GM12878 (cell line): ENCODE results near the gene PRKG1. TPM values are rescaled to one million over a fixed set of nuclear protein-coding genes. Genes with fewer than 3 reads are reported as not detected.

Experiments
- ATAC-seq: fragments of 200-7000 bp; cut with Tn5 transposase; 3 replicates; pipeline ENCODE4 v1.9.1; 2020; ENCODE audit warnings: mild to moderate bottlenecking, moderate library complexity
- BruUV-seq: library from RNA; stranded (reverse); fragments of 400-500 nt; replicated peaks from 2 replicates; lab custom pipeline; 2021; lab: Mats Ljungman, UMichigan
- CTCF ChIA-PET: fragments of 300-600 bp; sonication (Branson Sonifier 250); formaldehyde crosslinking; extraction: SDS; loops from one replicate; lab custom pipeline; 2021; ENCODE audit warnings: inconsistent platforms; lab: Yijun Ruan, JAX
- POLR2A ChIA-PET: fragments of 350-600 bp; formaldehyde crosslinking; extraction: SDS; loops from one replicate; lab custom pipeline; 2021; ENCODE audit warnings: inconsistent platforms; lab: Charles Lee
- RAD21 ChIA-PET: fragments of 300-600 bp; sonication (Branson Sonifier 250); formaldehyde crosslinking; loops from one replicate; lab custom pipeline; 2023; ENCODE audit warnings: antibody characterized with exemption; ENCODE audit not compliant: unreplicated experiment; lab: Charles Lee
- SMC1A ChIA-PET: fragments of 300-600 bp; sonication (Branson Sonifier 250); formaldehyde crosslinking; loops from one replicate; lab custom pipeline; 2023; ENCODE audit not compliant: unreplicated experiment, uncharacterized antibody; lab: Charles Lee
- DNase-seq: peaks from one replicate; pipeline ENCODE4 v3.0.0-alpha.2; 2011; ENCODE audit warnings: low read depth, low spot score
- FAIRE-seq: peaks from 3 replicates; lab custom pipeline; 2011; peaks lifted over from hg19 to GRCh38; lab: Jason Lieb, UNC
- H2AFZ ChIP-seq: 2 replicates; pipeline ENCODE4 v1.6.0; 2011; ENCODE audit warnings: low read depth, low read length, control low read depth; ENCODE audit not compliant: control insufficient read depth
- H3K27ac ChIP-seq: 2 replicates; pipeline ENCODE4 v1.5.1; 2011; ENCODE audit warnings: control low read depth; ENCODE audit not compliant: control insufficient read depth, insufficient read depth
- H3K27me3 ChIP-seq, 2 experiments: replicated peaks in 1 of 2; 2 replicates each; pipeline versions ENCODE4 v1.6.0 to v1.6.1; 2011; ENCODE audit warnings: low read length in 1 of 2; ENCODE audit not compliant: control insufficient read depth in 2 of 2, insufficient read depth in 2 of 2
- H3K36me3 ChIP-seq, 2 experiments: 2 replicates each; pipeline ENCODE4 v1.5.1; 2011; ENCODE audit warnings: low read length in 1 of 2; ENCODE audit not compliant: control insufficient read depth in 2 of 2, insufficient read depth in 2 of 2
- H3K4me1 ChIP-seq: 2 replicates; pipeline ENCODE4 v1.6.1; 2011; ENCODE audit warnings: mild to moderate bottlenecking, low read length, moderate library complexity, mixed read lengths; ENCODE audit not compliant: control insufficient read depth, insufficient read depth
- H3K4me2 ChIP-seq: 2 replicates; pipeline ENCODE4 v1.6.0; 2011; ENCODE audit warnings: control low read depth; ENCODE audit not compliant: control insufficient read depth, insufficient read depth
- H3K4me3 ChIP-seq: fragments of 200-600 bp; sonication (generic); 2 replicates; pipeline ENCODE4 v1.5.1; 2016
- H3K79me2 ChIP-seq: 2 replicates; pipeline ENCODE4 v1.6.0; 2011; ENCODE audit warnings: low read length; ENCODE audit not compliant: control insufficient read depth, insufficient read depth
- H3K9ac ChIP-seq: 2 replicates; pipeline ENCODE4 v1.8.0; 2011; ENCODE audit warnings: low read length, control low read depth, mixed read lengths; ENCODE audit not compliant: control insufficient read depth, insufficient read depth
- H3K9me3 ChIP-seq: replicated peaks from 3 replicates; pipeline ENCODE4 v1.5.1; 2011; ENCODE audit warnings: mild to moderate bottlenecking, low read length; ENCODE audit not compliant: control insufficient read depth, insufficient read depth
- H4K20me1 ChIP-seq: 2 replicates; pipeline ENCODE4 v1.6.0; 2011; ENCODE audit not compliant: control insufficient read depth, insufficient read depth
- NFIC ChIP-seq: IDR thresholded peaks from 2 replicates; pipeline ENCODE4 v1.6.1; 2012; ENCODE audit warnings: low read depth, mild to moderate bottlenecking, inconsistent platforms, low read length, moderate library complexity
- PML ChIP-seq: IDR thresholded peaks from 2 replicates; pipeline ENCODE4 v1.6.1; 2012; ENCODE audit warnings: low read length, inconsistent platforms
- WGBS: methylation state at CpG from one replicate; pipeline ENCODE4 v1.1.6; 2016; ENCODE audit warnings: low lambda C conversion rate; ENCODE audit not compliant: insufficient replicate concordance, insufficient coverage; ENCODE audit errors: missing lambda C conversion rate; 5-methylcytosine and 5-hydroxymethylcytosine counted together
- in situ Hi-C: fragments of 300-500 bp; cut with MboI; formaldehyde crosslinking; loops from 9 replicates; pipeline ENCODE4 v1.14.3; 2018; ENCODE audit warnings: mixed read lengths
- intact Hi-C: fragments of 100-400 bp; cut with micrococcal nuclease; formaldehyde crosslinking; loops from one replicate; pipeline ENCODE4 v1.14.2; 2022; ENCODE audit not compliant: unreplicated experiment
- polyA plus RNA-seq, 11 experiments: library from polyadenylated mRNA; depleted of rRNA in 4 of 11; unstranded in 6 of 11; stranded (reverse) in 5 of 11; fragments of >200 nt; fragmentation: Nextera tagmentation in 4 of 11; fragmentation: Illumina TruSeq in 1 of 11; extraction: Ambion mirVana in 4 of 11; extraction: Trizol in 1 of 11; gene quantifications; 1 replicate in 1 of 11; 2 replicates in 10 of 11; pipeline versions ENCODE4 v1.2.1 to v1.2.3, GENCODE V29; 2011 to 2016; ENCODE audit warnings: inconsistent platforms in 2 of 11, missing spikeins in 2 of 11, low read depth in 1 of 11
- total RNA-seq, 4 experiments: library from RNA; depleted of rRNA in 3 of 4; stranded (reverse); fragments of >200 nt in 3 of 4; fragmentation: Illumina TruSeq in 1 of 4; extraction: Trizol in 1 of 4; gene quantifications; 2 replicates each; pipeline versions ENCODE4 v1.2.1 to v1.2.3, GENCODE V29; 2013 to 2021
- TF ChIP-seq, protein P1 (sequence below): IDR thresholded peaks from 2 replicates; pipeline ENCODE4 v1.6.1; 2012; ENCODE audit warnings: improper control_type of control experiment, low read depth, low read length; ENCODE audit not compliant: insufficient replicate concordance
- TF ChIP-seq, protein P2 (sequence below): IDR thresholded peaks from 2 replicates; pipeline ENCODE4 v1.6.1; 2011; ENCODE audit warnings: low read depth, low read length, improper control_type of control experiment, borderline replicate concordance

The PRKG1 gene
- total and polyA plus RNA-seq, 10 of the 15 experiments (the other 5 are each of a cell fraction or from before 2014, with no cell fraction given) = 0.04 to 0.05 TPM; not detected in 8

DNA sequence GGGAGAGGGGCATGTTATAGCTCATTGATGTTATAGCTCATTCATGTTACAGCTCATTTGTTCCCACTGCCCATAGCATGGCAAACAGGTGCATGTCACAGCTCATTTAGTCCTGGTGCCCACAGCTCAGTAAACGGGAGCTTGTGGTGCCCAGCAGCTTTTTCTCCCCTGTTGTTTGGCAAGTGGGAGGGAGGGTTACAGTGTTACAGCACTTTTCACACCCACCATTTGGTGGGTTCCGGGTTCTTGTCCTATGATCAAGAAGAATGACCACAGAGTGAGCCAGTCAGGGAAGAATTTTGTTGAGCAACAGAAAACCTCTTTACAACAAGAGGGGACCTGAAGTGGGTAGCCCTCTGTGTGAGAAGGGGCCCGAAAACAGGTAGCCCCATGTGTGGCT lies 787.9 kb downstream of the PRKG1 start:
- CTCF ChIA-PET = no interaction called here
- H3K9ac ChIP-seq = no peak overlapping the region

More for the DNA sequence above, 787.9 kb downstream of the PRKG1 start:
- Histone ChIP-seq H3K27ac (no peak overlapping the region), H2AFZ (no peak overlapping the region), H4K20me1 (no peaks in the 10 kb centered on the region), H3K36me3 (no peaks in the 10 kb centered on the region), H3K27me3 (no peaks in the 10 kb centered on the region), H3K4me1 (peaks cover 3% of the 10 kb centered on the region), H3K4me2 (no peak overlapping the region), H3K9me3 (no peaks in the 10 kb centered on the region), H3K4me3 (no peak overlapping the region), H3K79me2 (no peaks in the 10 kb centered on the region)
- intact Hi-C loops (no loop called here), in situ Hi-C loops (no loop called here)
- SMC1A ChIA-PET = interaction anchor here (0.7 to 3.7 kb wide), 3 partner anchors 9 to 23 kb away, joined by 3 to 17 read pairs (median 5); no protein-coding TSS in a partner anchor
- 10% methylated on average over 3 of the region's 3 CpGs for WGBS
- RAD21 ChIA-PET = interaction anchor here (1.5 kb wide), 1 partner anchor 13 kb away, joined by 4 read pairs; no protein-coding TSS in a partner anchor
- TF ChIP-seq, protein P1, sequence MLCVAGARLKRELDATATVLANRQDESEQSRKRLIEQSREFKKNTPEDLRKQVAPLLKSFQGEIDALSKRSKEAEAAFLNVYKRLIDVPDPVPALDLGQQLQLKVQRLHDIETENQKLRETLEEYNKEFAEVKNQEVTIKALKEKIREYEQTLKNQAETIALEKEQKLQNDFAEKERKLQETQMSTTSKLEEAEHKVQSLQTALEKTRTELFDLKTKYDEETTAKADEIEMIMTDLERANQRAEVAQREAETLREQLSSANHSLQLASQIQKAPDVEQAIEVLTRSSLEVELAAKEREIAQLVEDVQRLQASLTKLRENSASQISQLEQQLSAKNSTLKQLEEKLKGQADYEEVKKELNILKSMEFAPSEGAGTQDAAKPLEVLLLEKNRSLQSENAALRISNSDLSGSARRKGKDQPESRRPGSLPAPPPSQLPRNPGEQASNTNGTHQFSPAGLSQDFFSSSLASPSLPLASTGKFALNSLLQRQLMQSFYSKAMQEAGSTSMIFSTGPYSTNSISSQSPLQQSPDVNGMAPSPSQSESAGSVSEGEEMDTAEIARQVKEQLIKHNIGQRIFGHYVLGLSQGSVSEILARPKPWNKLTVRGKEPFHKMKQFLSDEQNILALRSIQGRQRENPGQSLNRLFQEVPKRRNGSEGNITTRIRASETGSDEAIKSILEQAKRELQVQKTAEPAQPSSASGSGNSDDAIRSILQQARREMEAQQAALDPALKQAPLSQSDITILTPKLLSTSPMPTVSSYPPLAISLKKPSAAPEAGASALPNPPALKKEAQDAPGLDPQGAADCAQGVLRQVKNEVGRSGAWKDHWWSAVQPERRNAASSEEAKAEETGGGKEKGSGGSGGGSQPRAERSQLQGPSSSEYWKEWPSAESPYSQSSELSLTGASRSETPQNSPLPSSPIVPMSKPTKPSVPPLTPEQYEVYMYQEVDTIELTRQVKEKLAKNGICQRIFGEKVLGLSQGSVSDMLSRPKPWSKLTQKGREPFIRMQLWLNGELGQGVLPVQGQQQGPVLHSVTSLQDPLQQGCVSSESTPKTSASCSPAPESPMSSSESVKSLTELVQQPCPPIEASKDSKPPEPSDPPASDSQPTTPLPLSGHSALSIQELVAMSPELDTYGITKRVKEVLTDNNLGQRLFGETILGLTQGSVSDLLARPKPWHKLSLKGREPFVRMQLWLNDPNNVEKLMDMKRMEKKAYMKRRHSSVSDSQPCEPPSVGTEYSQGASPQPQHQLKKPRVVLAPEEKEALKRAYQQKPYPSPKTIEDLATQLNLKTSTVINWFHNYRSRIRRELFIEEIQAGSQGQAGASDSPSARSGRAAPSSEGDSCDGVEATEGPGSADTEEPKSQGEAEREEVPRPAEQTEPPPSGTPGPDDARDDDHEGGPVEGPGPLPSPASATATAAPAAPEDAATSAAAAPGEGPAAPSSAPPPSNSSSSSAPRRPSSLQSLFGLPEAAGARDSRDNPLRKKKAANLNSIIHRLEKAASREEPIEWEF = no peak
- TF ChIP-seq PML (no peak), NFIC (no peak)
- TF ChIP-seq, protein P2, sequence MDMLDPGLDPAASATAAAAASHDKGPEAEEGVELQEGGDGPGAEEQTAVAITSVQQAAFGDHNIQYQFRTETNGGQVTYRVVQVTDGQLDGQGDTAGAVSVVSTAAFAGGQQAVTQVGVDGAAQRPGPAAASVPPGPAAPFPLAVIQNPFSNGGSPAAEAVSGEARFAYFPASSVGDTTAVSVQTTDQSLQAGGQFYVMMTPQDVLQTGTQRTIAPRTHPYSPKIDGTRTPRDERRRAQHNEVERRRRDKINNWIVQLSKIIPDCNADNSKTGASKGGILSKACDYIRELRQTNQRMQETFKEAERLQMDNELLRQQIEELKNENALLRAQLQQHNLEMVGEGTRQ = no peak
- BruUV-seq = no TSS peak
- no peak for FAIRE-seq
- POLR2A ChIA-PET = no interaction called here
- ATAC-seq = no peak
- no peak for DNase-seq
